PC-3 (cell line): Measurements from ENCODE around the gene MYORG.

ENCODE experiments used
- EZH2 ChIP-seq: fragments of 300-600 bp; sonication (generic); IDR thresholded peaks from one replicate; pipeline ENCODE4 v1.6.1; 2017; ENCODE audit warnings: antibody characterized with exemption, mild to moderate bottlenecking, low read length; ENCODE audit not compliant: unreplicated experiment
- EZH2phosphoT487 ChIP-seq: fragments of 300-600 bp; sonication (generic); IDR thresholded peaks from 2 replicates; pipeline ENCODE4 v1.6.1; 2018; ENCODE audit warnings: mild to moderate bottlenecking, antibody characterized with exemption, low read length, borderline replicate concordance
- TF ChIP-seq, protein P1 (sequence below): fragments of 300-600 bp; sonication (generic); conservative IDR thresholded peaks from 2 replicates; pipeline ENCODE4 v1.5.1; 2017; ENCODE audit warnings: antibody characterized with exemption, low read depth, mild to moderate bottlenecking, low read length

DNA sequence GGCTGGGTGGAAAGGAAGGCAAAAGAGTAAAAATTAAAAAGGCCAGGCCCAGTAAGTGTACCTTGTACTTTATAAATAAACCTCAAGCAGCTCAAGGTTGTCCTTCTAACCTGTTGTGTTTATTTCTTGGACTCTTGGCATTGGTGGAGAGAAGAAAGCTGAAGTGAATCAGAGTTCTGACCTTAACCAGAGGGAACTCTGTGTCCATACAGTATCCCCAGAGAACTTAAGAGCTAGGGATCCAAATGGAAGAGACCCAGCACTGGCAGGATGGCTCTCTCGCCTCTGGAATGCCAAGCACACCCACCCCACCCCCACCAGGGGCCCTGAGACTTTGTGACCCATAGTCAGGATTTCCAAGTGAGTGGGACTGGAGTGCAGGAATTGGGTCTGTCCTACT, 33.1 kb downstream of the MYORG start:
- TF ChIP-seq, protein P1, sequence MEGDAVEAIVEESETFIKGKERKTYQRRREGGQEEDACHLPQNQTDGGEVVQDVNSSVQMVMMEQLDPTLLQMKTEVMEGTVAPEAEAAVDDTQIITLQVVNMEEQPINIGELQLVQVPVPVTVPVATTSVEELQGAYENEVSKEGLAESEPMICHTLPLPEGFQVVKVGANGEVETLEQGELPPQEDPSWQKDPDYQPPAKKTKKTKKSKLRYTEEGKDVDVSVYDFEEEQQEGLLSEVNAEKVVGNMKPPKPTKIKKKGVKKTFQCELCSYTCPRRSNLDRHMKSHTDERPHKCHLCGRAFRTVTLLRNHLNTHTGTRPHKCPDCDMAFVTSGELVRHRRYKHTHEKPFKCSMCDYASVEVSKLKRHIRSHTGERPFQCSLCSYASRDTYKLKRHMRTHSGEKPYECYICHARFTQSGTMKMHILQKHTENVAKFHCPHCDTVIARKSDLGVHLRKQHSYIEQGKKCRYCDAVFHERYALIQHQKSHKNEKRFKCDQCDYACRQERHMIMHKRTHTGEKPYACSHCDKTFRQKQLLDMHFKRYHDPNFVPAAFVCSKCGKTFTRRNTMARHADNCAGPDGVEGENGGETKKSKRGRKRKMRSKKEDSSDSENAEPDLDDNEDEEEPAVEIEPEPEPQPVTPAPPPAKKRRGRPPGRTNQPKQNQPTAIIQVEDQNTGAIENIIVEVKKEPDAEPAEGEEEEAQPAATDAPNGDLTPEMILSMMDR, result no peak
- TF ChIP-seq EZH2 (no peak), EZH2phosphoT487 (no peak)
